Urinary bladder (tissue), 4 donors: ENCODE measurements around the gene TMBIM6. TPM values are rescaled to one million over a fixed set of nuclear protein-coding genes. Genes with fewer than 3 reads are reported as not detected.

ENCODE experiments used
- DNase-seq: peaks from one replicate; pipeline ENCODE4 v3.0.0-alpha.2; 2015; ENCODE audit errors: extremely low spot score
- H3K27ac ChIP-seq: one replicate; pipeline ENCODE4 v1.5.1; 2013; ENCODE audit warnings: low read depth, mild to moderate bottlenecking, moderate library complexity
- H3K36me3 ChIP-seq: one replicate; pipeline ENCODE4 v1.6.1; 2013; ENCODE audit warnings: mild to moderate bottlenecking, moderate library complexity; ENCODE audit not compliant: insufficient read depth
- H3K4me1 ChIP-seq: one replicate; pipeline ENCODE4 v1.6.1; 2013; ENCODE audit warnings: mild to moderate bottlenecking, moderate library complexity; ENCODE audit not compliant: insufficient read depth
- H3K4me3 ChIP-seq: one replicate; pipeline ENCODE4 v1.5.1; 2013; ENCODE audit warnings: low read depth, low read length
- WGBS: extraction: QIAGEN DNeasy Blood & Tissue Kit; methylation state at CpG from one replicate; pipeline ENCODE4 v1.1.7; 2013; 5-methylcytosine and 5-hydroxymethylcytosine counted together
- polyA plus RNA-seq: library from polyadenylated mRNA; stranded (reverse); fragments of 200-250 nt; gene quantifications from one replicate; pipeline ENCODE4 v1.2.3, GENCODE V29; 2013
- total RNA-seq: library from RNA; depleted of rRNA; stranded (reverse); fragments of >200 nt; gene quantifications from one replicate; pipeline ENCODE4 v1.2.3, GENCODE V29; 2014
- donor health status: healthy with polysubstance abuse.
- donor health status: healthy.

TMBIM6 gene
- total and polyA plus RNA-seq, 2 donors = 305 to 395 TPM

DNA sequence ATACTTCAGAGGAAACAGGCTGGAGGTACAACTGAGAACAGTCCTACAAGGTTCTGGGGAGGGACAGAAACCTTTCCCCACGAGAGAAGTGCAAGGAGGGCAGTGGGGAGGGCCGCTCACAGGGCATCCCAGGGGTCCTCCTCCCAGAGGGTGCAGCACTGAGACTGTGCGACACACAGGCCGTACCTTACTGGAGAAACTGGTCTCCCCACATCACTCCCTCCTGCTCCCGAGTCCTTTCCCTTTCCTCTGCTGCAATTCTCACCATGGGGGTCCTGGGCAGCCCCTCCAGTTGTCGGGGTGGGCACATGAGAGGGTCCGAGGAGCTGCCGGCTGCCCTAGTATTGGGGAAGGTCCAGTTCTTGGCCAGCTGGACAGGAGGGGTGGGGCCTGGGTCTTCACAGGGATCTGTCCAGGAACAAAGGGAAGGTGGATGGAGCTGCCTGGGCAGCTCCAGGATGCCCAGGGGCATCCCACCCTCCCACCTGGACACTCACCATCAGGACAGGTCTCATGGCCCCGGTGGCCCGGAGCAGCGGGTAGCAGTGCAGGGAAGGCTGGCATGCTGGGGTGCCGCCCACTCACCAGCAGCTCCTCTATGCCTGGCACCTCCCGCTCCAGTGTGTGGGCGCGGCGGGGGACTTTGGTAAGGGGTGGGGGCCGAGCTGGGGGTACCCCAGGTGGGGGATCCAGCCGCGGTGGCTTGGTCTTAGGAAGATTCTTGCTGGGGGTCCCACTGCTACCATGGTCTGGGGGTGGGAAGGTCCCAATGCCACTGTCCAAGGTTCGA lies 51.0 kb downstream of the TMBIM6 start:
- H3K27ac ChIP-seq = no peak overlapping the region
- no peak for DNase-seq
- H3K4me3 ChIP-seq = no peak overlapping the region
- no peaks in the 10 kb centered on the region for H3K4me1 ChIP-seq
- WGBS = 94% methylated on average over 20 of the region's 20 CpGs
- H3K36me3 ChIP-seq = peaks cover 8% of the 10 kb centered on the region

DNA sequence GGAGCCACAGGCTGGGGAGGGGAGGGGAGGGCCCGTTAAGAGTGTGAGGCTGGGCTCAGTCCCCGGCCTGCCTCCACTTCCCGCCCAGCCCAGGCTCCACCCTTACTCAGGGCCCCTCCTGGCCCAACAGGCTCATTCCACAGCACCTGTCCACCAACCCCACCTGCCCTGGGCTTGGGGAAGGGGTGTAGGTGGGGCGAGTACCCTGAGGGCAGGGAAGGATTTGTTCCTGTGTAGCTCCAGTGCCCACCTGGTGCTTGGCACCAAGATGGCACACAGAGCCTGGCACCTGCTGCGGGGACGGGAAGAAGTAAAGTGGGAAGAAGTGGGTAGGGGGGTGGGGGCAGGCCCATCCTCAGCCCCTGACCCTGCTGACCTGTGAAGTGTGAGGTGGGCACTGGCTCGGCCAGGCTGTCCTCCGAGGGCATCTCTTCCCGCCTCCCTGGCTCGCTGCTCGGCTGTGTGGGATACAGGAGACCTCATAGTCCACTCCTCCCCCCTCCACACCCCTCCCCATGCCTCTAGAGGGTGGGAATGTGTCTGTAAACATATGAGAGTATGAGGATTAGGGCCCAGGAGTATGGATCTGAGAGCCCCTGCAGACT lies 51.7 kb downstream of the TMBIM6 start:
- Histone ChIP-seq H3K4me1 (no peaks in the 10 kb centered on the region), H3K4me3 (no peak overlapping the region), H3K36me3 (peaks cover 10% of the 10 kb centered on the region), H3K27ac (no peak overlapping the region)
- no peak for DNase-seq
- WGBS = 85% methylated on average over 11 of the region's 11 CpGs

DNA sequence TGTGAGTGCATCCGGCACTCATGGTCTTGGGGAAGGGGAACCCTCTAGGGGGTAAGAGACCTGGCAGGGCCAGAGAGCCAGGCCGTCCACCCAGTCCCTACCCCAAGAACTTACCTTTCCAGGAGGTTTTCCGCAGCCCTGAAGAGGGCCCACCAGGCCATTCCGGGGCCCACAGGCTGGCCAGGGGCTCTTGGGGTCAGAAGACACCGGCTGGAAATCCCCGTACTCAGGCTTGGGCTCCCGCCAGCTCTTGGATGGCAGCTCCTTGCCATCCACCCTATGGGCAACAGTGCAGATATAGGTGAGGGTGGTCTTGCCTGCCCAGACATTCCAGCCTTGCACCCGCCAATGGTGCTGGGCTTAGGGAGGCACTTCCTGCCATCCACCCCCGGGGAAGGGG lies 52.3 kb downstream of the TMBIM6 start:
- no peak overlapping the region for H3K27ac ChIP-seq
- DNase-seq = no peak
- peaks cover 12% of the 10 kb centered on the region for H3K36me3 ChIP-seq
- H3K4me1 ChIP-seq = no peaks in the 10 kb centered on the region
- H3K4me3 ChIP-seq = no peak overlapping the region
- 88% methylated on average over 9 of the region's 9 CpGs for WGBS

DNA sequence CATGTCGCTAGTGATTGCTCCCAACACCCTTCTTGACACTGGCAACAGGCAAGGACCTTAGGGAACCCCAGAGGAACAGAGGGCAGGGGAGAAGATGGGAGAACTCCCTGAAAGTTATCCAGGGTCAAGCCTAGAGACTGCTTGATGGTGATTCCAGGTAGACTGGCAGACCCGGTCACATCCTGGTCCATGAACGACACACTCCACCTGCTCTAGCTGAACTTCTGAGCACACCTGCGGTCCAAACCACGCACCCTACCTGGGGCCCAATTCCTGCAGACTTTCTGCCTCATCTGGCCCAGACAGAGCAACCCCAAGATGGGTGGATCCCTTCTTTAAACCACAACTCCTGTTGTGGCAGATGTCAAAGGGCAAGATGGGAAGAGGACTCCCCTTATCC lies 52.7 kb downstream of the TMBIM6 start:
- Histone ChIP-seq H3K4me3 (no peak overlapping the region), H3K27ac (no peak overlapping the region), H3K4me1 (no peaks in the 10 kb centered on the region), H3K36me3 (peaks cover 12% of the 10 kb centered on the region)
- WGBS = 92% methylated on average over 5 of the region's 5 CpGs
- no peak for DNase-seq

DNA sequence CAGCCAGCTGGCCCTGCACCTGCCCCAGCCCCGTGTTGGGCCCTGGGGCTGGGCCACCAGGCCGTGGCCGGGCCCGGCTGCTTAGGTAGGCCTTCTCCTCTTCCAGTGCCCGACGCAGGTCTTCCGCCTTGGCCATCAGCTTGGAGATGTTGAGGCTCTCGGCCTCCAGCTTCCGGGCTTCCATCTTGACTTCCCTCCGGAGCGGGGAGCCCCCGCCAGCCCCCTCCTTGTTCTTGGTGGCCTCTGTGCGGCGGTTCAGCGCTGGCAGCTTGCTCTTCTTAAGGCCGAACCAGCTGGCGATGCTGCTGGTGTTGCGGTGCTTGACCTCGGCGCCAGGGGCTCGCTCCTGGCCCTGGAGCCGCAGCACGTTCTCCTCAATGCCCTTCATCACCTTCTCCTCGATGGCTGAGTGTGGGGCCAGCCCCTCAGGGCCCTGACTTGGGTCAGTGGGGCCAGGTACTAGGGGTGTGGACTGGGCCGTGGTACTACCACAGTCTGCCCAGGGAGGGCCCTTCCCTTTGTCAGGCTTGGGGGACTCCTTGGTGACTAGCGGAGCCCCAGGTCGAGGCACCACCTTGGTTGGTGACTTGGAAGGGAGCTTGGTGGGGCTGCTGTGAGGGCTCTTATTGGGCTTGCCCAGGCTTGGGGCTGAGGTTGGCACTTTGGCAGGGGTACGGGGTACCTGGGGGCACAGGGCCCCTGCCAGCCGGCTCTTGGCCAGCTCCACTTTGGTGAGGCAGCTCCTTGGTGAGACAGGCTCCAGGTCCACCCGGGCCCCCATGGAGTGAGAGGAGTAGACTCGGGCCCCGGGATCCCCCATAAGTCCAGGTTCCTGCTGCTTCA lies 53.7 kb downstream of the TMBIM6 start:
- Histone ChIP-seq H3K36me3 (peaks cover 12% of the 10 kb centered on the region), H3K27ac (no peak overlapping the region), H3K4me3 (no peak overlapping the region), H3K4me1 (no peaks in the 10 kb centered on the region)
- 93% methylated on average over 32 of the region's 32 CpGs for WGBS
- DNase-seq = no peak

DNA sequence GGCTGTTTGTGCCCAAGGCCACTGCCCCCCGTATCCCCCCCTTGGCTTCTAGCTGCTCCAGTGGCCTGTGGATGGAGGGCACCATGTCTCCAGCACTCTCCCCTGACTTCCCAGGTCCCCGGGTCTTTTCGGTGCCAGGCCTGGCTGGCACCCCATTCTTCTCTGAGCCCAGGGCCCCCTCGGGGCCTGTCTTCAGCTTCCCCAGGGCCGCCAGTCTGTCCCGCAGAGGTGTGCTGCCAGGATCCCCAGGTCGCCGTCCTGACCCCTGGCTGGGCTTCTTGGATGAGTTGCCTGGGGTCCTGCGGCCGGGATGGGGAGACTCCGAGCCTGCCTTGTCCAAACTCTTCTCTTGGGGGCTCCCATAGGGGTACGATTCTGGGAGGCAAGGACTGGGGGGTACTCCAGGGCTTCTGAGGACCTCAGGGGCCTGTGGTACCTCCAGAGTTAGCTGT lies 54.3 kb downstream of the TMBIM6 start:
- Histone ChIP-seq H3K4me1 (no peaks in the 10 kb centered on the region), H3K27ac (no peak overlapping the region), H3K36me3 (peaks cover 12% of the 10 kb centered on the region), H3K4me3 (no peak overlapping the region)
- 89% methylated on average over 12 of the region's 12 CpGs for WGBS
- DNase-seq = no peak

DNA sequence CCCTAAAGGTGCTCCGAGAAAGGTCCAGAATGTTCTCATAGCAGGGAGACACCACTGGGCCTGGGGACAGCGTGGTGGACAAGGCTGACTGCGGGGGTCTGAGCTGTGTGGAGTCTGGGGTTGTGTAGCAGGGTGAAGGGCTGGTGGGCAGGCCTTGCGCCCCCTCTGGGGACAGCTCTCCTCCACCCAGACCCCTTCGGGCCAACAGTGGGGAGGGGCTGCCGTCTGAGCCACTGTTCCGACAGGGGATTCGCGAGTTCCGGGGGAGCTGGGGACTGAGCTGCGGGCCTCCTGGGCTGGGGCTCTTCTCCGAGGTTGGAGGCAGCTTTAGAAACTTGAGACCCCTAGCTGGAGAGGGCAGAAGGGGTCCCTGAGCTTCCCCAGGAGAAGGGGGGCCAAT lies 54.8 kb downstream of the TMBIM6 start:
- H3K27ac ChIP-seq = no peak overlapping the region
- no peaks in the 10 kb centered on the region for H3K4me1 ChIP-seq
- no peak overlapping the region for H3K4me3 ChIP-seq
- peaks cover 12% of the 10 kb centered on the region for H3K36me3 ChIP-seq
- WGBS = 87% methylated on average over 12 of the region's 12 CpGs
- DNase-seq = no peak

DNA sequence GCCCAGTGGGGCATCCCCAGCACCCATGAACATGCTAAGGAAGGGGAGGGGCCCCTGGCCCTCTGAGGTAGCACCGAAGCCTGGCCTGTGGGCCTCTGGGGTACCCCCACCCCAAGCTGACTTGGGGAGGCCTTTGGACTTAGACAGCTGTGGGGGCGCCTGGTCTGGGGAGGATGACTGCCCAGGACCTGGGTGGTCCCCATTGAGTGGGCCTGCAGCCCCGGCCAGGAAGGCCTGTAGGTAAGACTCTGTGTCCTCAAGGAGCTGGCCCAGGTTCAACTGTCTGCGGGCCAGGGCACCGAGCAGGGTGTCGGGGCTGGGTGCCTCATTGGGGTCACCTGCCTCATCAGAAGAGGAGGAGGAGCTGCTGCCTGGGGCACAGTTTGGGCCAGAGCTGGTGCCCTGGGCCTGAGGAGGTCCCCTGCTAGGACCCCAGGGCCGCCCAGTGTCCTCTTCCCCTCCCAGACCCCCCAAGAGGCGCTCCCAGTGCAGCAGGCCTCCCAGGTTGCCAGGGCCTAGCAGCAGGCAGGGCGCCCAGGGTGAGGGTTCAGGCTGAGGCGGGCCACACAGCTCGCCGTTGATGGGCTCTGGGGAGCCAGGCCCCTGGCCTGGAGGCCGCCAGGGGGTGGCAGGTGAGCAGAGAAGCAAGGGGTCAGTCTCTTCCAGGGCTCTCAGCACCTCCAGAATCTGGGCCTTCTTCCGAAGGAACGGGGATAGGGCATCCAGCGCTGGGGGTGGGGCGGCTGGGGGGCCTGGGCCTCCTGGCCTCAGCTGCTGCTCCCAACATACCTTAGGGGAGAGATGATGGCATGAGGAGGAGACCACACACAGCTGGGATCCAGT lies 55.5 kb downstream of the TMBIM6 start:
- Histone ChIP-seq H3K36me3 (peaks cover 10% of the 10 kb centered on the region), H3K4me3 (no peak overlapping the region), H3K4me1 (no peaks in the 10 kb centered on the region), H3K27ac (no peak overlapping the region)
- 89% methylated on average over 17 of the region's 17 CpGs for WGBS
- DNase-seq = no peak

DNA sequence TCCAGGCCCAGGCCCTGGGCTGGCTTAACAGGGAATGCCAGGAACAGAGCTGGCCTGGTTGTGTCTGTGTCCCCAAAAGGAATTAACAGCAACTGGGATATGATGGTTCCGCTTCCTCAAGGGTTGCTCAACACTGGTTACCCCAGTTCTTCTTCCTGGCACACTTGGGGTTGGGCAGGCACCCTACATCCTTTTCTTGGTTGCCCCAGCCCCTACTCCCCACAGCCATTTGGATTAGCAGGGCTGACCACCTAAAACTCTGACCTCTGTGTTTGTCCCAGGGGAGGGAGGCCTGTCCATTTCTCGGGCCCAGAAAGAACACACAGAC lies 56.1 kb downstream of the TMBIM6 start:
- Histone ChIP-seq H3K36me3 (peaks cover 6% of the 10 kb centered on the region), H3K27ac (no peak overlapping the region), H3K4me1 (no peaks in the 10 kb centered on the region), H3K4me3 (no peak overlapping the region)
- 86% methylated on average over 2 of the region's 2 CpGs for WGBS
- no peak for DNase-seq

DNA sequence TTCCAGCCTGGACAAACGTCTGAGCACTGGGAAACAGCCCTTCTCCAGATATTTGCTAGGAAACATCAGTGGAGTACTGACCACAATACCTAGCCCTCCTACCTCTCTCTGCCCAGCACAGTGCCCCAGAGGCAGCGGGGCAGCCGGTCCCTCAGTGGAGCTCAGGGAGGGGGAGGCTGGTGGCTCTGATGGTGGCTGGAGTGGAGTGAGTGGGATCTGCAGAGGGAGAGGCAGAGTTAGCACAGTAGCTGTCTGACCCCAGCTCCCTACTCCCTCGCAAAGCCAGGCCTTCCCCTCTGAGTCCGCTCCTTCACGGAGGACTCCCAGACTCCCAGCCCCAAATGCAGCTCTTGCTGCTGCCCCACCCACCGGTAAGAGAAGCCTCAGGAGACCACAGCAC lies 56.9 kb downstream of the TMBIM6 start:
- 81% methylated on average over 7 of the region's 7 CpGs for WGBS
- no peaks in the 10 kb centered on the region for H3K4me1 ChIP-seq
- peaks cover 6% of the 10 kb centered on the region for H3K36me3 ChIP-seq
- no peak overlapping the region for H3K27ac ChIP-seq
- DNase-seq = no peak
- H3K4me3 ChIP-seq = no peak overlapping the region

DNA sequence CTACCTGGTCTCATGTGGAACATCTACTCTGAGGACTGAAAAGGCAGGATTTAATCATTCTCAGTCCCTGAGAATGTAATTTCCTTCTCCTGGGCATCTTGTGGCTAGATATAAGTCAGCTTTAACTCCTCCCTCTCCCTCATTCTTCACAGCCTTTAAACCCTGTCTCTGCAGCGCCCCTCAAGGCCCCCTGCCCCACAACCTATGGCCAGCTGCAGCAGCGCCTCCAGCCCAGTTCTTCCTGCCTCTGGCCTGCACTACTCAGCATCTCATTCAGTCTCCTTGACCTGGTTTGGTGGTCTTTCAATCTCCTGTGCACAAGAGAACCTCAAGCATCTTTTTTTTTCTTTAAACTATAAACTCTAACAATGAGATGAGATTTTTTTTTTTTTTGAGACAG lies 57.6 kb downstream of the TMBIM6 start:
- no peak overlapping the region for H3K27ac ChIP-seq
- WGBS = 77% methylated on average over 2 of the region's 2 CpGs
- no peaks in the 10 kb centered on the region for H3K4me1 ChIP-seq
- H3K4me3 ChIP-seq = no peak overlapping the region
- peaks cover 6% of the 10 kb centered on the region for H3K36me3 ChIP-seq
- no peak for DNase-seq

DNA sequence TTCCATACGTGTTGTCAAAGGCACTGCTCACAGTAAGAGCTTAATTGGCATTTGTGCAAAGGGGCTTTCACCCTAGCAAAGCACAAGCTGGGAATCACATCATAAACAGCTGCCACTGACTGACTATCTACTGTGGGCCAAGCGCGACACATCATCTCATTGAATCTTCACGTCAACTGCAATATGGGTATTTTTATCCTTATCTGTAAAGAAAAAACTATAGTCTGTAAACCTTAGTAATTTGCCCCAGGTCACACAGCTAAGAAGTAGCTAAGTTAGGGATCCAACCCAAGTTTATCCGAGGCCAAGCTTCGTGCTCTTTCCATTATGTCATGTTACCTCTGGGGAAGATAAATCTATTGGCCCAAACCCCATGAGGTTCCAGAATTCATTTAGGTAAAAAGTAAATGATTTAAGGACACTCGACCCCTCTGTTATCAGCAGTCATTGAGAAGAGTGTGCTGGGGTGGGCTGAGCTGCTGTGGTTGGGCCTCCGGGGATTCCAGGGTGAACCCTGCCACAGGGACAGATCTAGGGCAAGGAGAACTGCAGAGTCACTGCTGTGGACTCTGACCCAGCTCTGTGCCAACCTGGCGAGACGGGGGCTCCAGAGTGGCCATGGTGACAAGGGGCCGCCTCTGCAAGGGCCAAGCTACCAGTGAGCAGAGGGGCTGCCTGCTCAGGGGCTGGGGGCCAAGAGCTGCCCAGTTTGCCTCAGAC lies 59.2 kb downstream of the TMBIM6 start:
- peaks cover 8% of the 10 kb centered on the region for H3K36me3 ChIP-seq
- WGBS = 84% methylated on average over 11 of the region's 11 CpGs

More for the DNA sequence above, 59.2 kb downstream of the TMBIM6 start:
- H3K4me3 ChIP-seq = no peak overlapping the region
- no peak overlapping the region for H3K27ac ChIP-seq
- no peak for DNase-seq
- no peaks in the 10 kb centered on the region for H3K4me1 ChIP-seq
